ENCODE results near the gene FOXL2NB.

FOXL2NB gene

GRCh38 chr3:138901567-138901966 is 45.5 kb upstream of the FOXL2NB start:
- H3K27ac ChIP-seq = no peak overlapping the region
- no peak overlapping the region for H3K4me3 ChIP-seq (ENCODE audit: low read depth, low read length)

DNA sequence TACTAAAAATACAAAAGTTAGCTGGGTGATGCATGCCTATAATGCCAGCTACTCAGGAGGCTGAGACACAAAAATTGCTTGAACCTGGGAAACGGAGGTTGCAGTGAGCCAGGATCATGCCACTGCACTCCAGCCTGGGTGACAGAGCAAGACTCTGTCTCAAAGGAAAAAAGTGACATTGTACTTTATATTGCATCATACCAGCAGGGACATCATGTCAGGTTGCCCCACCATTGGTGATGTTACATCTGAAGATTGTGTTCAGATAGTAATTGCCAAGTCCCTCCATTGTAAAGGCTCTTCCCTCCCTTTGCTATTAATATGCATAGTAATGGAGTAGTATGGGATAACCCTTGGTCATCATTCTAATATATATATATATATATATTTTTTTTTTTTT is 44.8 kb upstream of the FOXL2NB start:
- Histone ChIP-seq H3K27me3 (ENCODE audit: control insufficient read depth, insufficient read depth, low read length) (no peaks in the 10 kb centered on the region), H3K36me3 (ENCODE audit: control insufficient read depth, insufficient read depth, low read length) (no peaks in the 10 kb centered on the region), H3K27ac (no peak overlapping the region), H3K4me1 (no peaks in the 10 kb centered on the region), H3K79me2 (no peaks in the 10 kb centered on the region), H3K4me3 (ENCODE audit: low read depth, low read length) (no peak overlapping the region), H3K9ac (no peak overlapping the region), H2AFZ (no peak overlapping the region), H3K9me3 (ENCODE audit: control insufficient read depth, low read length) (no peaks in the 10 kb centered on the region), H3K4me2 (ENCODE audit: low read length) (no peak overlapping the region)
- TF ChIP-seq CTCF (IDR thresholded peaks at IDR 0.05) = no peak

More at GRCh38 chr3:138901567-138901966, 45.5 kb upstream of the FOXL2NB start:
- H3K9me3 ChIP-seq (ENCODE audit: control insufficient read depth, low read length) = no peaks in the 10 kb centered on the region
- H2AFZ ChIP-seq = no peak overlapping the region
- no peak overlapping the region for H3K4me2 ChIP-seq (ENCODE audit: low read length)
- no peaks in the 10 kb centered on the region for H3K4me1 ChIP-seq
- H3K9ac ChIP-seq = no peak overlapping the region
- H3K36me3 ChIP-seq (ENCODE audit: control insufficient read depth, insufficient read depth, low read length) = no peaks in the 10 kb centered on the region
- H3K27me3 ChIP-seq (ENCODE audit: control insufficient read depth, insufficient read depth, low read length) = no peaks in the 10 kb centered on the region
- no peaks in the 10 kb centered on the region for H3K79me2 ChIP-seq
- no peak for TF ChIP-seq CTCF (IDR thresholded peaks at IDR 0.05)

- Histone ChIP-seq H3K36me3 (ENCODE audit: control insufficient read depth, insufficient read depth, low read length) (no peaks in the 10 kb centered on the region), H3K4me1 (no peaks in the 10 kb centered on the region), H3K9ac (no peak overlapping the region), H3K4me3 (ENCODE audit: low read depth, low read length) (no peak overlapping the region), H3K27me3 (ENCODE audit: control insufficient read depth, insufficient read depth, low read length) (no peaks in the 10 kb centered on the region), H3K27ac (no peak overlapping the region), H3K79me2 (no peaks in the 10 kb centered on the region), H3K9me3 (ENCODE audit: control insufficient read depth, low read length) (no peaks in the 10 kb centered on the region), H3K4me2 (ENCODE audit: low read length) (no peak overlapping the region), H2AFZ (no peak overlapping the region)
- TF ChIP-seq CTCF (IDR thresholded peaks at IDR 0.05) = no peak
These were observed 39.5 kb upstream of the FOXL2NB start for GRCh38 chr3:138907539-138907938.

DNA sequence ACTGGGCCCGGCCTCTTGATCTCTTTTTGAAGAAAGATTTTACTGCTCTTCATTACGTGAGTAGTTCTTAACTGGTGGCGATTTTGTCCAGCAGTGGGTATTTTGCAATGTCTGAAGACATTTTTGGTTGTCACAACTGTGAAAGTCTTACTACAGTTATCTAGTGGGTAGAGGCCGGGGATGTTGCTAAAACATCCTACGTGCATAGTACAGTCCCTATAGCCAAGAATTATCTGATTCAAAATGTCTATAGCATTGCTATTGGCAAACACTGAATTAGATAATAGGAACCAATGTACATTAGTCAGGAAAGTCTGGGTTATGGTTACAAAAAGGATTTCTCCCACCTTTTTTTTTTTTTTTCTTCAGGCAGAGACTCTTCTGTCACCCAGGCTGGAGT is 38.2 kb upstream of the FOXL2NB start:
- Histone ChIP-seq H3K9ac (no peak overlapping the region), H3K4me2 (ENCODE audit: low read length) (no peak overlapping the region), H3K36me3 (ENCODE audit: control insufficient read depth, insufficient read depth, low read length) (no peaks in the 10 kb centered on the region), H2AFZ (no peak overlapping the region), H3K4me1 (no peaks in the 10 kb centered on the region), H3K79me2 (no peaks in the 10 kb centered on the region), H3K27ac (no peak overlapping the region), H3K4me3 (ENCODE audit: low read depth, low read length) (no peak overlapping the region), H3K9me3 (ENCODE audit: control insufficient read depth, low read length) (no peaks in the 10 kb centered on the region), H3K27me3 (ENCODE audit: control insufficient read depth, insufficient read depth, low read length) (no peaks in the 10 kb centered on the region)
- TF ChIP-seq CTCF (IDR thresholded peaks at IDR 0.05) = no peak

- no peaks in the 10 kb centered on the region for H3K79me2 ChIP-seq
These were observed 37.1 kb upstream of the FOXL2NB start for GRCh38 chr3:138909904-138910303.

More at GRCh38 chr3:138909904-138910303, 37.1 kb upstream of the FOXL2NB start:
- no peaks in the 10 kb centered on the region for H3K36me3 ChIP-seq (ENCODE audit: control insufficient read depth, insufficient read depth, low read length)
- no peaks in the 10 kb centered on the region for H3K4me1 ChIP-seq
- no peaks in the 10 kb centered on the region for H3K27me3 ChIP-seq (ENCODE audit: control insufficient read depth, insufficient read depth, low read length)
- no peak overlapping the region for H3K4me2 ChIP-seq (ENCODE audit: low read length)
- H3K9me3 ChIP-seq (ENCODE audit: control insufficient read depth, low read length) = no peaks in the 10 kb centered on the region
- no peak for TF ChIP-seq CTCF (IDR thresholded peaks at IDR 0.05)
- no peak overlapping the region for H3K4me3 ChIP-seq (ENCODE audit: low read depth, low read length)
- H3K9ac ChIP-seq = no peak overlapping the region
- no peak overlapping the region for H3K27ac ChIP-seq
- no peak overlapping the region for H2AFZ ChIP-seq
